Mesodermal cell (in vitro differentiated cells): ENCODE results near the gene HES3.

ENCODE experiments used
- H3K27ac ChIP-seq: 2 replicates; pipeline ENCODE4 v1.7.0; 2013; ENCODE audit warnings: mild to moderate bottlenecking, low read depth, low read length, moderate library complexity; ENCODE audit not compliant: severe bottlenecking
- H3K36me3 ChIP-seq: 2 replicates; pipeline ENCODE4 v1.7.1; 2013; ENCODE audit warnings: mild to moderate bottlenecking, low read length, moderate library complexity; ENCODE audit not compliant: control insufficient read depth, insufficient read depth
- H3K4me1 ChIP-seq: one replicate; pipeline ENCODE4 v1.7.1; 2013; ENCODE audit warnings: mild to moderate bottlenecking, low read length; ENCODE audit not compliant: insufficient read depth, control insufficient read depth, poor library complexity, severe bottlenecking
- H3K4me3 ChIP-seq: 2 replicates; pipeline ENCODE4 v1.7.0; 2013; ENCODE audit warnings: low read length, control low read depth, mild to moderate bottlenecking; ENCODE audit not compliant: insufficient read depth, poor library complexity, severe bottlenecking; ENCODE audit errors: extremely low read depth
- H3K9me3 ChIP-seq: 2 replicates; pipeline ENCODE4 v1.7.1; 2013; ENCODE audit warnings: mild to moderate bottlenecking, low read length, moderate library complexity; ENCODE audit not compliant: control insufficient read depth
- WGBS, 2 experiments: methylation state at CpG; one replicate each; pipeline ENCODE4 v1.1.5; 2013; ENCODE audit warnings: missing lambda C conversion rate in 2 of 2; ENCODE audit not compliant: insufficient coverage in 2 of 2; 5-methylcytosine and 5-hydroxymethylcytosine counted together

The HES3 gene

DNA sequence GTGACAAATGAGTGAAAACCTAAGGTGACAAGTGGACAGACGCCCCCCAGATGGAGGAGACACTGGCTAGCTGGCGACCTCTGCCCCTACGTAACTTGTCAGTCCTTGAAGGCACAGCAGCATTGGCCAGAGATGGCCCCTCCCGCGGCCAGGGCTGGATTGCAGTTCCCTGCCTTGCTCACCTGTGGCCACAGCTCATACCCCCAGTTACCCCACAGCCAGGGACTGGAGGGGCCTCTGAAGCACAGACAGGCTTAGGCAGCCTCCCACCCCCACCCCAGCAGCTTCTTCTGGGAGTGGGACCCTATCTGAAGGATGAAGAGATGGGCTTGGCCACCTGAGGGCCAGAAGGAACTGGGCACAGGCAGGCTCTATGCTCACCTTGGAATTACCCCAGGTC lies 3.7 kb downstream of the HES3 start:
- Histone ChIP-seq H3K36me3 (no peaks in the 10 kb centered on the region), H3K27ac (no peak overlapping the region), H3K9me3 (no peaks in the 10 kb centered on the region), H3K4me3 (no peak overlapping the region), H3K4me1 (no peaks in the 10 kb centered on the region)
- WGBS, 2 experiments: 83 to 86% methylated on average over 5 of the region's 5 CpGs

DNA sequence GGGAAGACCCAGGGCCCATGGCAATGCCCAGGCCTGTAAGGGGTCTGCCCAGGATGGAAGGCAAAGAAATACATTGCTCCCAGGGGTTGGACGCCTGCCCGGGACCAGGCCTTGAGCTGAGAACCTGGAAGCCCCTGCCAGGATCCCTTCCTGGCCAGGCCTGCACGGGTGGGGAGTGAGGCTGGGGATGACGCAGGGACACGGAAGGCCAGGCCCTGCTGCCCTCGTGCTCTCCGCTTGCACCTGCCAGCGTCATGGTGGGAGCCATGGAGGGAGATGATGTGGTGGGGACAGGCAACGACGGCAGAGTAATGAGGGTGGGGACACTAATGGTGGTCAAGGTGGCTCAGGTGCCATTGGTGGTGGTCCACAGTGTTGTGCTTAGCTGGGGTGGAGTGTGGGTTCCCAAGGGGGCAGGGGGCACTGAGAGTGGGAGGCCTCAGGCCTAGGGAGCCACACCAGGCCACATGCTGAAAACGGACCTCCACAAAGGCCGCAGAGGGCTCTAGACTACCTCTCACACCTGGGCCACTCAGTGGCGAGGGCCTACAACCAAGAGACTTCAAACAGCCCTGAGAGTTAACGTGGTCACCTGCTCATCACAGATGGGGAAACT lies 4.3 kb downstream of the HES3 start:
- H3K4me1 ChIP-seq: no peaks in the 10 kb centered on the region
- WGBS, 2 experiments: 89 to 92% methylated on average over 10 to 13 of the region's 14 CpGs
- no peaks in the 10 kb centered on the region for H3K36me3 ChIP-seq
- H3K4me3 ChIP-seq: no peak overlapping the region
- no peaks in the 10 kb centered on the region for H3K9me3 ChIP-seq
- H3K27ac ChIP-seq: no peak overlapping the region

DNA sequence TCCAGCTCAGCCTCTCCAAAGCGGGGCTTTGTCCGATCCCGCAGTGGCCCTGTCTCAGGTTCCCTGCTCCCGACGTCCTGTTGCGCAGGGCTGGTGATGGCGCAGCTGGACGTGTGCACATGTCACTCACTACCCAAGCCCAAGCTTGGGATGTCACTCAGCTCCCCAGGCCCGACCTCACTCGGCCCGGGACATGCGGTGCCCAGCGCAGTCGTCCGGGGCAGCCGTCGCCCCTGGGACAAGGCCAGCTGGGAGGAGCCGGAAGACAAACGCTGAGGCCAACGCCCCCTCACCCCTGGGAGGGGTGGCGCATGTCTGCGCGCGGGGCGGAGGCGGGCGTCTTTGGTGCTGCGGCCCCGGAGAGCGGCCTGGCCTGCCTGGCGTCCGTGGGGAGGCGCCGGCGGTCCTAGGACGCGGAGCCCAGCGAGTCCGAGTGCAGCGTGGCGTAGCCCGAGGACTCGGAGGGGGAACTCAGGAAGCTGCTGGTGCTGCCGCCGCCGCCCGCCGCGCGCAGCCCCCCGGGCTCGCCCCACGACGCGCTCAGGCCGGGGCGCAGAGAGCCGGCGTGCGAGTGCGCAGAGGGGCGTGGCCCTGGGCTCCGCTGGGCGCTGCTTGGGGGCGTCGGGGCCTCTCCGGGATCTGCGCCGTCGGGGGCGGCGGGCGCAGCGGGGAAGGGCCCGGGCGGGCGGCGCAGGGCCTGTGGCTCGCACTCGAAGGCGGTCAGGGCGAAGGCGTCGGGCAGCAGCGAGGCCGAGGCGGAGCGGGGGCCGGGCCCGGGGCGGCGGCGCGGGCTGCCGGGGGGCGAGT lies 5.2 kb downstream of the HES3 start:
- H3K36me3 ChIP-seq: no peaks in the 10 kb centered on the region
- no peaks in the 10 kb centered on the region for H3K9me3 ChIP-seq
- H3K27ac ChIP-seq: no peak overlapping the region
- 8 to 10% methylated on average over 83 to 92 of the region's 96 CpGs for WGBS, 2 experiments
- no peaks in the 10 kb centered on the region for H3K4me1 ChIP-seq
- peak overlapping the region; percentile 11 for H3K4me3 ChIP-seq

DNA sequence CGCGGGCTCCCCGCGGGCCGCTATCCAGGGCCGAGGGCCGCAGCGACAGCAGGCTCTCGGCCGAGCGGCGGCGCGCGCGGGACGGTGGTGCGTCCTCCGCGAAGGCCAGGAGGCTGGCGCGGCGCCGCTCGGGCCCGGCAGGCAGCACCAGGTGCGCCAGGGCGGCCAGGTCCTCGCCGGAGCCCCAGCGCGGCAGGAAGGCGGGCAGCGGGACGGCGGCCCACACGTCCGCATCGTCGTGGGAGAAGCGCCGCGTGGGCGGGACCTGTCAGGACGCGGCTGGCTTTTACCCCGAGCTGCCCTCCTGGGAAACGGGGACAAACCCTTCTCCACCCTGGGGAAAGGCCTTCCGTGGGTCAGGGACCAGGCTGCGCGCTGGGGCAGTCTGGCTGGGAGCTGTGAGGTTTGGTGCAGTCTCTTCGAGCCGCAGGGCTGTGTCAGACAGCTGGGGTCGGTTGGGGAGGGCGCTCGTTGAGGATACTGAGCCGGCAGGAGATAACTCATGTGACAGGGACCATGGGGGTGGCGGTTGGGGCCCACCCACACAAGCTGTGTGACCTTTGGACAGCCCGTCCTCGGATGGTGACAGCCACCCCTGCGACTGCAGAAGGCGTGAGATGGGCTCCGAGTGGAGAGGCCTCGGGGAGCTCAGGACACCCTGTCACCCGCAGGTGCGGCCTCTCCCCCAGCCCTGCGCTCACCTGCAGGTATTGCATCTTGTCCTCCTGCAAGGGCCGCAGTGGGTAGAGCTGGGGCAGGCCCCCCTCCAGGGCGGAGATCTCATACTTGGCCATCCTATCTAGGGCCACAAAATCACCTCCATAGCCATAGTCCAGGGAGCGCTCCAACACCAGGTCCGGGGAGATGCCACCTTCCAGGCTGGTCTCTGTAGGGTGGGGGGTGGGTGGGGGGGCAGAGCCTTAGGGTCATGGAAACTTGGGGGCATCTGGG lies 6.0 kb downstream of the HES3 start:
- Histone ChIP-seq H3K9me3 (no peaks in the 10 kb centered on the region), H3K36me3 (no peaks in the 10 kb centered on the region), H3K27ac (no peak overlapping the region), H3K4me1 (no peaks in the 10 kb centered on the region), H3K4me3 (no peak overlapping the region)
- WGBS, 2 experiments: 19 to 21% methylated on average over 64 to 65 of the region's 71 CpGs

DNA sequence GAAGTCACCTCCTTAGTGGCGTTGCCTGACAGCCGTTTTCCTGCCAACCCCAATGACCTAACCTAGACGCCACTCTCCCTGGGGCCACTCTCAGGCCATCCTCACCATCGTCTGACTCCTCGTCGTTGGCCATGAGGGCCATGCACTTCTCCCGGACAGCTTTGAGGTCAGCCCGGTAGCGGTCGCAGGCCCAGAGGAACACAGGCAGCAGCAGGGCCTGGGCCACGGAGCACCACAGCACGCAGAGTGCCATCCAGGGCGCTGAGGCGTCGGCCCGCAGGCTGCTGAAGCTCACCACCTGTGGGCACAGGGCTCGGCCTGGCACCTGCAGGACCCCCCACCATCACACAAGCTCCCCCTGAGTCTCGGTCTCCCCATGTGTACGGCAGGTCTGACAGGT lies 7.3 kb downstream of the HES3 start:
- H3K27ac ChIP-seq: no peak overlapping the region
- WGBS, 2 experiments: 86 to 94% methylated on average over 14 to 16 of the region's 19 CpGs
- H3K4me1 ChIP-seq: no peaks in the 10 kb centered on the region
- no peaks in the 10 kb centered on the region for H3K9me3 ChIP-seq
- no peaks in the 10 kb centered on the region for H3K36me3 ChIP-seq
- no peak overlapping the region for H3K4me3 ChIP-seq

DNA sequence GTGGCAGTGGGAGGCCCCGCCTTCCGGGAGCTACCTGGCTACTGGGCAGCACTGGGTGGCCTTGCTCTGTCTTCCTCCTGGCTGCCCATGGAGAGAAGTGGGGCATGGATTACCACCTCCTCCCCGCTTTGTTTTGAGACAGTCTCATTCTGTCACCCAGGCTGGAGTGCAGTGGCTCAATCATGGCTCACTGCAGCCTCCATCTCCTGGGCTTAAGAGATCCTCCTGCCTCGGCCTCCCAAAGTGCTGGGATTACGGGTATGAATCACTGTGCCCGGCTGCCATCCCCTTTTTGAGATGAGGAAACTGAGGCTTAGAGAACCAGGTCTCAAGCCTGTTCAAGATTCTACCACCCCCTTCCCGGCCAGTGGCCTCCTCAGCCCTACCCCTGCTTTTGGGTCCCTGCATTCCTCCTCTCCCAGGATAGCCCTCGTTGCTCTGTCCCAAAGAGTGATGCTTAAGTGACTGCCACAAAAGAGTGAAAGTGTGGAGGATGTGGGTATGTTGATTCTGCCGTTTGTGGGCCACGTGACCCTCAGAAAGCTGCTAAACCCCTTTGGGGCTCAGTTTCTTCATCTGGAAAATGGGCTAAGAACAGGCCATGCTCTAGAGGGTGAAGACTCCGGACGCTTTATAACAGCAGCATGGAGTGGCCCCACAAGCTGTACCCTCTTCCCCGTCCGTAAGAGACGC lies 7.8 kb downstream of the HES3 start:
- H3K4me1 ChIP-seq: no peaks in the 10 kb centered on the region
- no peaks in the 10 kb centered on the region for H3K9me3 ChIP-seq
- H3K27ac ChIP-seq: no peak overlapping the region
- no peak overlapping the region for H3K4me3 ChIP-seq
- H3K36me3 ChIP-seq: no peaks in the 10 kb centered on the region
- 91 to 95% methylated on average over 13 of the region's 15 CpGs for WGBS, 2 experiments

DNA sequence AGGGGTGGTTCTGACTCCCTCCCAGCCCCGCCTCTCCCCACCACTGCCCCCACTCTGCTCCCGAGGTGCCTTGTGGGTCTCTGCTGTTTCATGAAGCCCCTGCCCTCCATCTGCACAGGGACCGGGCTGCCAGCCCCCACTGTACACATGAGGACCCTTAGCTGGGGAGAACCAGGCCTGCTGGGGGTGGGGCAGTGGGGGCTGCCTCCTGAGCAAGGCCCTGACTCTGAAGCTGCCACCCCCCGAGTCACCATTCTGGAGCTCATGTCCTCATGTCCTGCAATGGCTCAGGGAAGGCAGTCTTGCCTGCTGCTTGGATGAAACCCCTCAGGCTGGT lies 8.4 kb downstream of the HES3 start:
- Histone ChIP-seq H3K9me3 (no peaks in the 10 kb centered on the region), H3K4me1 (no peaks in the 10 kb centered on the region), H3K36me3 (no peaks in the 10 kb centered on the region), H3K27ac (no peak overlapping the region), H3K4me3 (no peak overlapping the region)
- WGBS, 2 experiments: 80 to 90% methylated on average over 3 of the region's 4 CpGs

DNA sequence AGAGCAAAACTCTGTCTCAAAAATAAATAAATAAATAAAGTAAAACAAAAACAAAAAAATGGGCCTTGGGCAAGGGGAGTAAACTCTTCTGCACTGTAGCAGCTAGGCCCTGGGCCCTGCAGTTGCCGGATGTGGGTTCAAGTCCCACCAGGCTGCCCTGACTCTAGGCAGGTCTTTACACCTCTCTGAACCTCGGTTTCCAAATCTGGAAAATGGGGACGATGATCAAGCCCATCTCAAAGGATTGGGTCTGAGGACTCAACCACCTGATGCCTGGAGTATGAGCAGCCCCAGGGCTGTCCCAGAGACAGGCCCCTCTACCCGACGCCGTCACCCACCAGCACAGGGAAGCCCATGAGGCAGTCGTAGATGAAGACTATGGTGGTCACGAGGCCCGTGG lies 9.4 kb downstream of the HES3 start:
- no peaks in the 10 kb centered on the region for H3K36me3 ChIP-seq
- no peak overlapping the region for H3K4me3 ChIP-seq
- no peak overlapping the region for H3K27ac ChIP-seq
- WGBS, 2 experiments: 92 to 96% methylated on average over 8 to 9 of the region's 9 CpGs
- H3K4me1 ChIP-seq: no peaks in the 10 kb centered on the region
- no peaks in the 10 kb centered on the region for H3K9me3 ChIP-seq

DNA sequence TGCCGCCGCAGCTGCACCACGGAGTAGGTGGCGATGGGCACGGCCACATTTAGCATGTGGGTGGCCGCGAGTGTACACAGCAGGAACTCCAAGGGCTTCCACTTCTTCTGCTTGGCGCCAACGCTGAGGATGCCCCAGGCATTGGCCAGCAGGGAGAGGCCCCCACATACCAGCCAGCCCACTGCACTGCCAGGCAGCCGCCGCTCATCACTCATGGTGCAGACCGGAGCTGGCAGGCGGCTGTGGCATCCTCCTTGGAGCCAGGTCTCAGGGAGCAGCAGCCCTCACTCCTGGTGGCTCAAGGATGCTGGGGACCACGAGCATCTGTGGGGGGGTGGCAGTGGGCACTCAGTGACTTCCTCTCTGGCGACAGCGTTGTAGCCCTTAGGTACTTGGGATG lies 10.7 kb downstream of the HES3 start:
- no peaks in the 10 kb centered on the region for H3K4me1 ChIP-seq
- no peak overlapping the region for H3K4me3 ChIP-seq
- no peaks in the 10 kb centered on the region for H3K9me3 ChIP-seq
- H3K27ac ChIP-seq: no peak overlapping the region
- WGBS, 2 experiments: 95 to 98% methylated on average over 11 to 14 of the region's 16 CpGs
- no peaks in the 10 kb centered on the region for H3K36me3 ChIP-seq

DNA sequence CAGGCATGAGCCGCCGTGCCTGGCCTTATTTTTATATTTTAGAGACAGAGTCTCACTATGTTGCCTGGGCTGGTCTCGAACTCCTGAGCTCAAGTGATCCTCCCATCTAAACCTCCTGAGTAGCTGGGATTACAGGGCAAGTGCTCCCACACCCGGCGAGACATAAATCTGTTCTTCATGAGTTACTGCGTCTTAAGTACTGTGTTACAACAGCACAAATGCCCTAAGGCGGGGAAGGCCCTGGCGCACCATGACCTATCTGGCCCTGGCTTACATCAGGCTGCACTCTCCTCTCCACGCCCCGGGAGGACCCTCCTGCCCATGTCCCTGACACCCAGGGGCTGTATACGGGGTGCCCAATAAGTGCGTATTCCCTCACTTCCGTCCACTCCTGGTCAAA lies 12.7 kb downstream of the HES3 start:
- H3K36me3 ChIP-seq: no peaks in the 10 kb centered on the region
- no peak overlapping the region for H3K4me3 ChIP-seq
- no peaks in the 10 kb centered on the region for H3K4me1 ChIP-seq
- WGBS, 2 experiments: 93 to 95% methylated on average over 12 to 13 of the region's 13 CpGs
- H3K27ac ChIP-seq: no peak overlapping the region
- no peaks in the 10 kb centered on the region for H3K9me3 ChIP-seq
